ENCODE results near the gene QRSL1. TPM values are rescaled to one million over a fixed set of nuclear protein-coding genes. Genes with fewer than 3 reads are reported as not detected.

The QRSL1 gene
- total RNA-seq, 4 donors from 2014 or later: 17.2 to 26.7 (median 25.1) TPM

DNA sequence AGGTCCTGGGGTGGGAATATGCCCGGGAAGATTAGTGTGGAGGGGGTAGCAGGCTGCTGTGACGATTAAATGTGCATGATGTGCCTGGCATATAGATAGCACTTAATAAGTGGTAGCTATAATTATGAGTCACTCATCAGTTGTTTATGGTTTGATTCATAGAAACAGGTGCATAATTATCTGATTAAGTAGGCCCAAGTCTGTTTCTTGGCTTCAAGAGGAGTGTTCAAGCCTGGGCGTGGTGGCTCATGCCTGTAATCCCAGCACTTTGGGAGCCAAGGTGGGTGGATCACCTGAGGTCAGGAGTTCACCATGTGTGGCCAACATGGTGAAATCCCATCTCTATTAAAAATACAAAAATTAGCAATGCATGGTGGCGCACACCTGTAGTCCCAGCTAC lies 74.9 kb downstream of the QRSL1 start:
- intact Hi-C loops (cut with DNase I; ENCODE audit: low total_unique reads) (no loop called here), in situ Hi-C loops (cut with MboI; ENCODE audit: low sequenced_read_pairs in 4 of 4) (no loop called here)
- Histone ChIP-seq H3K4me3 (no peak overlapping the region), H3K4me1 (no peaks in the 10 kb centered on the region), H3K36me3 (no peaks in the 10 kb centered on the region), H3K27ac (no peak overlapping the region), H3K9me3 (no peaks in the 10 kb centered on the region), H3K27me3 (no peaks in the 10 kb centered on the region)
- TF ChIP-seq, protein P1, sequence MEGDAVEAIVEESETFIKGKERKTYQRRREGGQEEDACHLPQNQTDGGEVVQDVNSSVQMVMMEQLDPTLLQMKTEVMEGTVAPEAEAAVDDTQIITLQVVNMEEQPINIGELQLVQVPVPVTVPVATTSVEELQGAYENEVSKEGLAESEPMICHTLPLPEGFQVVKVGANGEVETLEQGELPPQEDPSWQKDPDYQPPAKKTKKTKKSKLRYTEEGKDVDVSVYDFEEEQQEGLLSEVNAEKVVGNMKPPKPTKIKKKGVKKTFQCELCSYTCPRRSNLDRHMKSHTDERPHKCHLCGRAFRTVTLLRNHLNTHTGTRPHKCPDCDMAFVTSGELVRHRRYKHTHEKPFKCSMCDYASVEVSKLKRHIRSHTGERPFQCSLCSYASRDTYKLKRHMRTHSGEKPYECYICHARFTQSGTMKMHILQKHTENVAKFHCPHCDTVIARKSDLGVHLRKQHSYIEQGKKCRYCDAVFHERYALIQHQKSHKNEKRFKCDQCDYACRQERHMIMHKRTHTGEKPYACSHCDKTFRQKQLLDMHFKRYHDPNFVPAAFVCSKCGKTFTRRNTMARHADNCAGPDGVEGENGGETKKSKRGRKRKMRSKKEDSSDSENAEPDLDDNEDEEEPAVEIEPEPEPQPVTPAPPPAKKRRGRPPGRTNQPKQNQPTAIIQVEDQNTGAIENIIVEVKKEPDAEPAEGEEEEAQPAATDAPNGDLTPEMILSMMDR (IDR thresholded peaks at IDR 0.05 in 4 of 5, conservative IDR thresholded peaks at IDR 0.05 in 1 of 5): no peak
- no peak for TF ChIP-seq POLR2A (IDR thresholded peaks at IDR 0.05)
- ATAC-seq: no peak
- DNase-seq: no peak

DNA sequence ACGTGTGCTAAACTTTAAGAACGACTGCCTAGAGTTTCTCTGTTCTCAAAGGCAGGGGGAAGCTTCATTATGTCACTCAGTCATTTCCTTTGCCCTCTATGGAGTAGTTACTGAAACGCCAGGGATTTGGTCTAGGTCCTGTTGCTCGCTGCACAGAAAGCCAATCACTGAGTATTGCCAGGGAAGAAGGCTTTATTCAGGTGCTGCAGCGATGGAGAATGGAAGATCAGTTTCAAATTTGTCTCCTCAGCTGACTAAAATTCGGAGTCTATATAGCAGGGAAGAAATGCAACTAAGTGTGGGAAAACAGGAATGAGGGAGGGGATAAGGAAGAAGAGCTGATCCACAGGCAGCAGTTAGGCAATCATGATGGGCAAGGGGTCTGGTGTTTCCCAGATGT lies 75.8 kb downstream of the QRSL1 start:
- H3K27ac ChIP-seq: no peak overlapping the region
- H3K4me3 ChIP-seq: no peak overlapping the region
- H3K9me3 ChIP-seq: no peaks in the 10 kb centered on the region
- no peaks in the 10 kb centered on the region for H3K36me3 ChIP-seq
- no peaks in the 10 kb centered on the region for H3K4me1 ChIP-seq
- no peak for TF ChIP-seq POLR2A (IDR thresholded peaks at IDR 0.05)
- TF ChIP-seq, protein P1 (IDR thresholded peaks at IDR 0.05 in 4 of 5, conservative IDR thresholded peaks at IDR 0.05 in 1 of 5): no peak
- no peaks in the 10 kb centered on the region for H3K27me3 ChIP-seq
- DNase-seq (no peak), ATAC-seq (no peak)
- intact Hi-C loops (cut with DNase I; ENCODE audit: low total_unique reads): no loop called here
- in situ Hi-C loops (cut with MboI; ENCODE audit: low sequenced_read_pairs in 4 of 4): no loop called here

DNA sequence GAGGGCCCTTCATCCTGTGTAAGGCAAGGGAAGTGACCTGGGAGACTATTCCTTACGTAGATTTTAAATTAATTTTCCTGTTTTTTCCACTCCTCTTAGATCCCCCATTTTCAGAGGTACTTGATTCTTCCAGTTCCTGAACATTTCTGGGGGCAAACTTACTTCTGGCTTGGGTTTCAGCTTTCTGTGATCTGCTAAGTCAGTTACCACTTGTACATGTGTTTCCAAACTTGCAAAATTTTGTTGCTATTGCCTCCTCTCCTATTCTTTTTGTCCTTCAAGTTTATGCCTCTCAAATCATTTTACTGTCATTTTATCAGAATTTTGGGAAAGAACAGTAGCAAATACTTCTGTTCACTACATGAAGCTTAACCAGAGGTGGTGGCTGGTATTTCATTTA lies 81.2 kb downstream of the QRSL1 start:
- no peak overlapping the region for H3K27ac ChIP-seq
- no peak for ATAC-seq
- no peaks in the 10 kb centered on the region for H3K36me3 ChIP-seq
- no peaks in the 10 kb centered on the region for H3K27me3 ChIP-seq
- no peak overlapping the region for H3K4me3 ChIP-seq
- no peaks in the 10 kb centered on the region for H3K4me1 ChIP-seq
- intact Hi-C loops (cut with DNase I; ENCODE audit: low total_unique reads): no loop called here
- no peak for TF ChIP-seq POLR2A (IDR thresholded peaks at IDR 0.05)
- TF ChIP-seq, protein P1 (IDR thresholded peaks at IDR 0.05 in 4 of 5, conservative IDR thresholded peaks at IDR 0.05 in 1 of 5): no peak
- in situ Hi-C loops (cut with MboI; ENCODE audit: low sequenced_read_pairs in 4 of 4): no loop called here
- no peak for DNase-seq
- H3K9me3 ChIP-seq: no peaks in the 10 kb centered on the region

DNA sequence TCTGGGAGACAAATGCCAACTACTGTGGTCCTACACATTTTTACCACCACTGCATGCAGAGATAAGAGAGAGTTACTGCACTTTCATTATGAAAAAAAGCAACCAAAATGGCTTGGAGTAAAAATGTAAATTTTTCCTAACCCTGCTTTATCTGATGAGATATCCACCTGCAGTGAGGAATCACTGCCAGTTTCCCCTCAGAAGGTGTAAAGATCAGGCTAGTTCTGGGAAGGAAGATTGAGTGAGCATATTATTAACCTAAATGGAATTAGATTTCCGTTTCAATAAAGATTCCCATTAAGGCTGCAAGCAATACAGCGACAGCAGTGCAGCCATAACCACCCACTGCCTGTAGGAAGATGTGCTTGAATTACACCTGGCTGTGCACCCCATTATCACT lies 84.9 kb downstream of the QRSL1 start:
- no peaks in the 10 kb centered on the region for H3K36me3 ChIP-seq
- H3K27me3 ChIP-seq: no peaks in the 10 kb centered on the region
- intact Hi-C loops (cut with DNase I; ENCODE audit: low total_unique reads) (no loop called here), in situ Hi-C loops (cut with MboI; ENCODE audit: low sequenced_read_pairs in 4 of 4) (no loop called here)
- no peak overlapping the region for H3K27ac ChIP-seq
- H3K9me3 ChIP-seq: no peaks in the 10 kb centered on the region
- DNase-seq (no peak), ATAC-seq (no peak)
- no peak for TF ChIP-seq POLR2A (IDR thresholded peaks at IDR 0.05)
- TF ChIP-seq, protein P1 (IDR thresholded peaks at IDR 0.05 in 4 of 5, conservative IDR thresholded peaks at IDR 0.05 in 1 of 5): no peak
- no peaks in the 10 kb centered on the region for H3K4me1 ChIP-seq
- no peak overlapping the region for H3K4me3 ChIP-seq

DNA sequence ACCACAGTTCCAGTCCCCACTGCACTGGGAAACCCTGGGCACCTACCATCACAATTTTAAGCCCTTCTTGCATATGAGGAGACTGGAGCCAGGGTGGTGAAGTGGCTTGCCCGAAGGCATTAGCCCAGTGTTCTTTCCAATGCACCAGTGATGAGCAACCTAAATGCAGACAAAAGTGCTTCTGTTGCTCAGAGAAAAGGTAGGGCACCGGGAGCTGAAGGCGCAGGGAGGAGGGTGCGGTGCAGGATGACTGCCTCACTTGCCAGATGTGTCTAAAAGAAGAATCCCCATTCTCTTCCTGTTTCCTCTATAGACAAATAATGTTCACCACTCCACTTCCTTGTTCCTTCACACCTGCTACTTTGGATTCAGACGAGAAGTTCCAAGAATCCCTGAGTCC lies 86.5 kb downstream of the QRSL1 start:
- Histone ChIP-seq H3K9me3 (no peaks in the 10 kb centered on the region), H3K36me3 (no peaks in the 10 kb centered on the region), H3K27ac (no peak overlapping the region), H3K4me1 (no peaks in the 10 kb centered on the region), H3K4me3 (no peak overlapping the region), H3K27me3 (no peaks in the 10 kb centered on the region)
- no peak for TF ChIP-seq POLR2A (IDR thresholded peaks at IDR 0.05)
- TF ChIP-seq, protein P1 (IDR thresholded peaks at IDR 0.05 in 4 of 5, conservative IDR thresholded peaks at IDR 0.05 in 1 of 5): no peak
- no peak for ATAC-seq
- DNase-seq: no peak
- in situ Hi-C loops (cut with MboI; ENCODE audit: low sequenced_read_pairs in 4 of 4): no loop called here
- intact Hi-C loops (cut with DNase I; ENCODE audit: low total_unique reads): no loop called here
